Pulmonary artery endothelial cell (primary cell): ENCODE results near the gene MAN1B1. TPM values are rescaled to one million over a fixed set of nuclear protein-coding genes. Genes with fewer than 3 reads are reported as not detected.

Source experiments
- DNase-seq: peaks from one replicate; pipeline ENCODE4 v3.0.0-alpha.2; 2011; ENCODE audit warnings: low read depth, low spot score
- total RNA-seq: library from RNA; depleted of rRNA; stranded (reverse); fragments of >200 nt; gene quantifications from 2 replicates; pipeline ENCODE4 v1.2.3, GENCODE V29; 2014

Gene MAN1B1
- total RNA-seq, 1 donor from 2014 or later = 76.7 TPM

DNA sequence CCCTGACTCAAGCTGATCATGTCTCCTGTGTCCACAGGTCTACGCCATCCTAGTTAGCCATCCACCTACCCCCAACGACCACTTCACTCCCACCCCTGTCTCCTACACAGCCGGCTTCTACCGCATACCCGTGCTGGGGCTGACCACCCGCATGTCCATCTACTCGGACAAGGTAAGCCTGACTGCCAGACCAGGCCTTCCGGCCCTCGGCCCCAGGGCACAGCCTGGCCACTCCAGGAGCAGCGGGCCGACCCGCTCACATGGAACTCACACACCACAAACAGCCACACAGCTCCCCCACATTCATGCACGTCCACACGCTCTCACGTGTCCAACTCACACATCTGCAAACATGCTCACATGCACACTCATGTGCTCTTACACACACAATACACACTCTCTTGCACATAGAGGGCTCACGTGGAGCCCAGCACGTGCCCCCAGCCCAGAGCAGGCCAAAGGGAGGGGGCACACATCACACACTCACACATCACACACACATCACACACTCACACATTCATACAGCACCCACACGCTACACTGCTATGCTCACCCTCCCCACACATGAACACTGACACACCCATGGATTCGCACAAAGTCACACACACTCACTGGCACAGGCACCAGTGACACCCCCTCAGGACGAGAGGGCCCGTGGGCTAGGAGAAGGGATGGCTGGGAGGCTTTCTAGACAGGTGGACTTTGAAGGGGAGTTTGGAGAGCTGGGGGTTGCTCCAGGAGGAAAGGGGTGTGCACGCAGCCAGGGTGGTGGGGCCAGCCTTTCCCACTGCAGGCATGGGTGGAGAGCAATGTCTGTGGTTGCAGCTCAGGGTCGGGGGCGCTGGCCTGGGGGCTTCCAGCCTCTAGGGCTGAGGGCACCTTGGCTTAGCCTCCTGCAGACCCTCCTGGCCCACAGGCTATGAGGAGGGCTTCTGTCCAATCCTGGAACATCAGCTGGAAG, 55.5 kb downstream of the MAN1B1 start:
- no peak for DNase-seq

GRCh38 chr9:137143459-137143858, 56.7 kb downstream of the MAN1B1 start:
- DNase-seq = no peak

GRCh38 chr9:137145731-137146526, 59.1 kb downstream of the MAN1B1 start:
- DNase-seq = no peak

DNA sequence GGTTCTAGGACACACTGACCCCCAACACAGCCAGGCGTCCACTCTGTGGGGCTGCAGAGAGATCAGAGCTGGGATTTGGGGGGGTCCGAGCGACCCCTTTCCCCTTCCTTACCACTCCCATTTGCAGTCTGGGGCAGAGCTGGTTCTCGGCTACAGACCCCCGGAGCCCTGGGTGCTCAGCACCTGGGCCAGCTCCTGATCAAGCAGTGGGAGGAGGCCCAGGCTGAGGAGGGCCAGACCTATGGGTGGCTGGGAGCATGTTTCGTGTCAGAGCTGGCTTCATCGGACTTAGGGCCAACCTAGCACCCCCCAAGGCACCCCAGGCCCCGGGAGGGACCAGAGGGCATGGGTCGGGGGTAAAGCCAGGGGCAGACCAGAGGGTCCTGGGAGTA, 59.7 kb downstream of the MAN1B1 start:
- DNase-seq = no peak

- no peak for DNase-seq
Measured at GRCh38 chr9:137147091-137147792, 60.5 kb downstream of the MAN1B1 start.

DNA sequence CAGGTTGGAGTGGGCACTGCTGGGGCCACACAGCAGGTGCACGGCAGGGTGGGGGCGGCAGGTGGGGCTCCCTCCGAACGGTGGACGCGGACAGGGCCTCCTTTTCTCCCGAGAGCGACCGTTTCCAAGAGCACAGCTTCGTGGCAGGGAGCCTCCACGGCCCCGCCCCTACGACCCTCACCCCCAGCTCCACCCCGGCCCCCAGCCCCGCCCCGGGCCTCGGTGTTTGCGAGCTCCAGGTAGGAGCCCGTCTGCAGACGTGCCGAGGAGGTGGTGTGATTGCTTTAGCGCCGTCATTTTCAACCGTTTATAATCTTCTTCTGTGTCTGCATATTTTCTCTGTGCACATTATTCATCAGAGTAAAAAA, 61.0 kb downstream of the MAN1B1 start:
- no peak for DNase-seq

GRCh38 chr9:137148242-137148641, 61.5 kb downstream of the MAN1B1 start:
- DNase-seq = no peak

- DNase-seq = no peak
Measured at GRCh38 chr9:137148661-137149060, 61.9 kb downstream of the MAN1B1 start.

- DNase-seq = no peak
Measured at GRCh38 chr9:137149363-137149762, 62.6 kb downstream of the MAN1B1 start.

DNA sequence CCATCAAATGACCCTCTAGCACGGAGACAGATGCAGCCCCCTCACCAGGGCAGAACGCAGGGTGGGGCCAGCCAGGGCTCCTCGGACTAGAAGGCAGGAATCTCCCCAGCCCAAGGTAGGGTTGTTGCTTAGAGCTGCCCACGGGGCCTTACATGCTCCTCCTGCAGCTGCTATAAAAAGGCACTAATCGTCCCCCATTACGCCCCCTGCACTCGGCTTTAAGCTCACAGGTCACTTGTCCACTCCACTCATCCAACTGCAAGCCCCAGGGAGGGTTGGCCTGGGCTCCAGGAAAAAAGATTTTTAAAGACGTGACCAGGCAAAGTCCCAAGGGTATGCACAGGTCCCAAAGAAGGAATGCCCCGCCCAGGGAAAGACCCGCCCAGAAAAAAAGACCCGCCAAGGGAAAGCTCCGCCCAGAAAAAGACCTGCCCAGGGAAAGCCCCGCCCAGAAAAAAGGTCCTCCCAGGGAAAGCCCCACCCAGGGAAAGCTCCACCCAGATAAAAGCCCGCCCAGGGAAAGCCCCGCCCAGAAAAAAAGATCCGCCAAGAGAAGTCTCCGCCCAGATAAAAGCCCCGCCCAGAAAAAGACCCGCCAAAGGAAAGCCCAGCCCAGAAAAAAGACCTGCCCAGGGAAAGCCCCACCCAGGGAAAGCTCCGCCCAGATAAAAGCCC, 63.3 kb downstream of the MAN1B1 start:
- no peak for DNase-seq

DNA sequence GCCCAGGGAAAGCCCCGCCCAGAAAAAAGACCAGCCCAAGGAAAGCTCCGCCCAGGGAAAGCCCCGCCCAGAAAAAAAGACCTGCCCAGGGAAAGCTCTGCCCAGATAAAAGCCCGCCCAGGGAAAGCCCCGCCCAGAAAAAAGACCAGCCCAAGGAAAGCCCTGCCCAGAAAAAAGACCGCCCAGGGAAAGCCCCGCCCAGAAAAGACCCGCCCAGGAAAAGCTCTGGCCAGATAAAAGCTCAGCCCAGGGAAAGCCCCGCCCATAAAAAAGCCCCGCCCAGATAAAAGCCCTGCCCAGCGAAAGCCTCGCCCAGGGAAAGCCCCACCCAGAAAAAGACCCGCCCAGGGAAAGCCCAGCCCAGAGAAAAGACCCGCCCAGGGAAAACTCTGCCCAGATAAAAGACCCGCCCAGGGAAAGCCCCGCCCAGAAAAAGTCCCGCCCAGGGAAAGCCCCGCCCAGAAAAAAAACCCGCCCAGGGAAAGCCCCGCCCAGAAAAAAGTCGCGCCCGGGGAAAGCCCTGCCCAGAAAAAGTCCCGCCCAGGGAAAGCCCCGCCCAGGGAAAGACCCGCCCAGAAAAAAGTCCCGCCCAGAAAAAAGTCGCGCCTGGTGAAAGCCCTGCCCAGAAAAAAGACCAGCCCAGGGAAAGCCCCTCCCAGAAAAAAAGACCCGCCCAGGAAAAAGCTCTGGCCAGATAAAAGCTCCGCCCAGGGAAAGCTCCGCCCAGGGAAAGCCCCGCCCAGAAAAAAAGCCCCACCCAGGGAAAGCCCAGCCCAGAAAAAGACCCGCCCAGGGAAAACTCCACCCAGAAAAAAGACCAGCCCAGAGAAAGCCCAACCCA, 64.1 kb downstream of the MAN1B1 start:
- DNase-seq = no peak

GRCh38 chr9:137152844-137153405, 66.1 kb downstream of the MAN1B1 start:
- DNase-seq = no peak

GRCh38 chr9:137156567-137157375, 70.0 kb downstream of the MAN1B1 start:
- no peak for DNase-seq

DNA sequence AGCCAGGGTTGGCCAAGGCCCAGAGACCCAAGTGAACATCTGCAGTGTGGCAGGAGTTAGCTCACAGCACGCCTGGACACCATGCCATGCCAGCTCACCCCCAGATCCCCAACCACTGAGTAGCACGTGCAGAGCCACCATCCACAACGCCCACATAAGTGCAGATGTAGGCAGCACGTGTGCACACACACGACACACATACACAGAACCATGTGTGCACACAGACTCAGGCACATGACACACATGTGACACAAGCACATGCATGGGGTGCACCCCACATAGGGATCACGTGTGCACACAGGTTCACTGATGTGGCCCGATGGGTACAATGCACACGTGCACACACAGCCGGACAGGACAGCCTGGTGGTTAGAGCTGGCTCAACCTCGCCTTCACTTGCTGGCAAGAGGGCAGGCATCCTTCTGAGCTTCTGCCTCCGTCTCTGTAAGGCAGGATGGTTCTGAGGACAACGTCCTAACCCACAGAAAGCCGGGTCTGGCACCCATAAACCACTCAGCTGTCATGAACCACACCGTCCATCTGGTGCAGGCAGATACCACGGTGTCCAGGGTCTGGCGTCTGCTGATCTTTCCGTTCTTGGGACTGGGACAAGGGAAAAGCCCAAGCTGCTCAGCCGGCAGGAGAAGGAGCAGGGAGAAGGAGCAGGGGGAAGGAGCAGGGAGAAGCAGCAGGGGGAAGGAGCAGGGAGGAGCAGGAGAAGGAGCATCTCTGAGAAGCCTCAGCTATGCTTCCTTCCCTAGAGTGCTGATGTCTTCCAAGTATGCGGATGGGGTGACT, 71.0 kb downstream of the MAN1B1 start:
- DNase-seq = no peak

GRCh38 chr9:137158625-137159024, 71.8 kb downstream of the MAN1B1 start:
- no peak for DNase-seq
